HG02798 (cell line): Measurements from ENCODE around the gene ZXDC.

Source experiments
- ATAC-seq: cut with Tn5 transposase; IDR thresholded peaks from one replicate; pipeline ENCODE4 v1.9.1; 2021; ENCODE audit warnings: mild to moderate bottlenecking; ENCODE audit not compliant: unreplicated experiment, poor library complexity

The ZXDC gene

GRCh38 chr3:126401611-126402160 is 74.0 kb downstream of the ZXDC start:
- no peak for ATAC-seq

- ATAC-seq: no peak
These were observed 75.9 kb downstream of the ZXDC start for GRCh38 chr3:126399756-126400155.

DNA sequence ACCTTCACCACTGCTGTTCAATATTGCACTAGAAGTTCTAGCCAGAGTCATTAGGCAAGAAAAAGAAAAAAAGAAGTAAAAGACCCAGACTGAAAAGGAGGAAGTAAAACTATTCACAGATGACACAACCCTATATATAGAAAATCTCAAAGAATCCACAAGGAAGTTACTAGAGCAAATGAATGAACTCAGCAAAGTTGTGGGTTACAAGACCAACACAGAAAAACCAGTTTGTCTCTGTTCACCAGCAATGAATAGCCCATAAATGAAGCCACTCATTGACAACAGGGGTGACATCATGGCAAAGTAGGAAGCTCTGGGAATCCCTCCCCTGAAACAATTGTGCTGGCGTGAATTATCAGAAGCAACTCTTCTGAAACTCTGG is 76.3 kb downstream of the ZXDC start:
- ATAC-seq: peak; percentile 40

- ATAC-seq: no peak
These were observed 77.0 kb downstream of the ZXDC start for GRCh38 chr3:126398423-126399350.

DNA sequence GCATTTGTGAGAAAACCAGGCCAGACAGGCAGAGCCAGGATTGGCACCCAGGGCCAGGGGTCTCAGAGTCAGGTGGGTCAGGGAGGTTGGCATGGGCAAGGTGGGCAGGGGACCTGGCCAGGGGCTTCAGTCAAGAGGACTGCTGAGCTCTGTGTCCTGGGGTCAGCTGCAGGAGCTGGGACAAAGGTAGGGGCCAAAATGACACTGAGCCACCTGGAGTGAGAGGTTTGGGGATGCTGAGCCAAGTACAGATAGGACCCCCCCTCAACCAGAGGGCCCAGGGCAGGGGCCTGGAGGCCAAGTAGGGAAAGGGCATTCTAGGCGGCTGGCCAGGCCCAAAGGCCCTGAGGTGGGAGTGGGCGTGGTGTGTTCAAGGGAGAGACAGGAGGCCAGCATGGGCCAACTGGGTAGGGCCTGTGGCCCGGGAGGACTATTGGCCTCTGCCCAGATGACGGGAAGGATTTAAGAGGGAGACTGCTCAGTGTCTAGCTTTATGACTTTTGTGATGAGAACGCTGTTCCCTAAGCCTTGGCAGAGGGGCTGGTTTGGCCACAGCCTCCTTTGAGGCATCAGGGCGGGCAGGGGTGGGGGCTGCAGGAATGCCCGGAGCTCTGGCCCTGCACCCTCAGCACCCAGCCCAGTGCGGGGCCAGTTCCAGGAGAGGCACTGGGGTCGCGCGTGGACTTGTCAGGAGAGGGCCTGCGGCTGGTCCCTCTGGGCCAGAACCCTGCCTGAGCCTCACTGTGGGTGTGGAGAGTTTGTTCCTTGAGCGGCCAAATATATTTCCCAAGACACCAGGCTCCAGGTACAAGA is 77.9 kb downstream of the ZXDC start:
- ATAC-seq: no peak

GRCh38 chr3:126396536-126396935 is 79.2 kb downstream of the ZXDC start:
- ATAC-seq: no peak

GRCh38 chr3:126395846-126396513 is 79.7 kb downstream of the ZXDC start:
- no peak for ATAC-seq

DNA sequence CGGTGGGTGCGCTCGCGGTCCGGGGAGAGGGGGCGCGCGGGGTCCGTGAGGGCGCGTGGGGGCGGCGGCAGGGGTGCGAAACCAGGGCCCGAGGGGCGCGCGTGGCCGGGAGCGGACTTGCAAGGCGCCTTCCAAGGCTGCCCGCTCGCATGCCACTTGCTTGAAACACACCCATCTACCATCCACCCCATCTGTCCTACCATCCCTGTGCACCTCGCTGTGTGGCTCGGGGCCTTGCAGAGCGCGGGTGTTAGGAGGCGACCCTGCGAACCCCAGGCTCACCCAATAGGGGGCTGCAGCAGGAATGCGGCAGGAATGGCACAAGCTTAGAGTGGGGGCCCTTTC is 80.7 kb downstream of the ZXDC start:
- no peak for ATAC-seq

DNA sequence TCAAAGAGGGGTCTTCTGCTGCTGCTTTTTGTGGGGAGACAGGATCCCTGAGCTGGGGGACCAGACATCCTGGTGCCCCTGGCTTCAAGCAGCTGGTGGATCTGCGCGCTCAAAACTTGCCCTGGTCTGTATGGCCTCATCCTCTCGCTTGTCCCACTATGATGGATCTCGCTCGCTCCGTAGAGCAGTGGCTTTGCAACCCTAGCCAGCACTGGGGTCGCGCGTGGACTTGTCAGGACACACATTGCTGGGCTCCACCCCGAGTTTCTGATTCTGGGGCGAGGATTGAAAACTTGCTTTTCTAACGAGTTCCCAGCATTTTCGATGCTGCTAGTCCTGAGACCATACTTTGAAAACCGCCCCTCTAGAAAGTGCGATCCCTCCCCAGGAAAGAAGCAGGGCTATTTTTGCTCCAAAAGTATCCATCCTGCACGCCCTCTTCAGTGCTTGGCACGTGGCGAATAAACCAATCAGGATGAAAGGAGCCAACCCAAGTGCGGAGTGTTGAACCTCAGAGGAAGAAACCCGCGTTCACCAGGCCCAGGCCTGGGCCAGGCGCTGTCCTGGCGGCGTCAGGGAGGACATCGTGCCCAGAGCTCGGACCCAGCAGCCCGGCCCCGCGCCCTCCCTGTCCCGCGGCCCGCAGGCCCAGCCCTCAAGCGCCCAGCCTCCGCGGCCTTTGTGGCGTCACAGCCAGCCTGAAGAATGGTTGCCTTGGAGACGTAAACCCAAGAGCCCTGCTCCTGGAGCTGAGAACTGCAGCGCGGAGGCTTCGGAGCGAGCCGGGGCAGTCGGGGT is 81.3 kb downstream of the ZXDC start, which contains the start of gene CFAP100:
Gene CFAP100 (plus strand): TSS at position 731 of the 798 bp plus-strand sequence. CDS start 1,092 bp downstream, outside the sequence.
- no peak for ATAC-seq

DNA sequence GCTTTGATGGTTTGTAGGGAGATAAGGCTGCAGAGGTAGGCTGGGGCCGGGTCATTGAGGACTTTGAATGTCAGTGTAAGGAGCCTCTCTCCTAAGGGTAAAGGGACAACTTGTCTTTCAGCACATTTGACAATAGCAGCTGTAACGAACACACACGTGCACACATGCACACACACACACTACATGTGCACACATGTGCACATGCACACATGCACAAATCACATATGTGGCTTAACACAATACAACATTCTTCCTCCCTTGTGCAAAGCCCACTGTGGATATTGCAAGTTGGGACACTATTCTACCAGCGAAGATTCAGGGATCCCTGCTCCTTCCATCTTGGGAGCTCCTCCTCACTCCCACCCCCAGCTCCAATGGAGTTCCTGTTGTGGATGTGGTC is 82.1 kb downstream of the ZXDC start:
- ATAC-seq: no peak

GRCh38 chr3:126392246-126392645 is 83.4 kb downstream of the ZXDC start:
- no peak for ATAC-seq

- no peak for ATAC-seq
These were observed 84.1 kb downstream of the ZXDC start for GRCh38 chr3:126391631-126392030.

GRCh38 chr3:126390751-126391150 is 84.9 kb downstream of the ZXDC start:
- no peak for ATAC-seq

GRCh38 chr3:126390201-126390600 is 85.5 kb downstream of the ZXDC start:
- no peak for ATAC-seq

- ATAC-seq: no peak
These were observed 85.9 kb downstream of the ZXDC start for GRCh38 chr3:126389794-126390146.

- ATAC-seq: peak; percentile 69
These were observed 86.4 kb downstream of the ZXDC start for GRCh38 chr3:126389112-126389793.
